CD1c-positive myeloid dendritic cell (primary cell): ENCODE data around the gene LY6G6D.

Experiments used
- DNase-seq: peaks from one replicate; pipeline ENCODE4 v3.0.0-alpha.2; 2016; ENCODE audit errors: extremely low spot score

The LY6G6D gene

DNA sequence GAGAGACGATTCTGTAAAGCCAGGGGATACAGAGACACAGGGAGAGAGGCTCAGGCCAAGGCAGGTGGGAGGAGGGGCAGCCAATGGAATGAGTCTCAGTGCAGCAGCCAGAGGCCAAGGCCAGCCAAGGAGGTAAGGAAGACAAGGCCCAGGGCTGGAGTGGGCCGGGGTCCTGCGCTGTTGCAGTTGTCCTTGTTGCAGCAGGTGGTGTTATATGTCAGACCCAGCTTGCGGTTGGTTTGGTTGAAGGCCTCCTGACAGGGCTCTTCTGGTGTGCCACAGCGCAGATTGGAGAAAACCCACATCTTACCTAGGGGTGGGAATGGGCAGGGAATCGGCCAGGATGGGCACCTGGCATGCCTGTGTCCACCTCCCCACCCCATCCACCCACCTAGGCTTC, 3.9 kb downstream of the LY6G6D start:
- no peak for DNase-seq

DNA sequence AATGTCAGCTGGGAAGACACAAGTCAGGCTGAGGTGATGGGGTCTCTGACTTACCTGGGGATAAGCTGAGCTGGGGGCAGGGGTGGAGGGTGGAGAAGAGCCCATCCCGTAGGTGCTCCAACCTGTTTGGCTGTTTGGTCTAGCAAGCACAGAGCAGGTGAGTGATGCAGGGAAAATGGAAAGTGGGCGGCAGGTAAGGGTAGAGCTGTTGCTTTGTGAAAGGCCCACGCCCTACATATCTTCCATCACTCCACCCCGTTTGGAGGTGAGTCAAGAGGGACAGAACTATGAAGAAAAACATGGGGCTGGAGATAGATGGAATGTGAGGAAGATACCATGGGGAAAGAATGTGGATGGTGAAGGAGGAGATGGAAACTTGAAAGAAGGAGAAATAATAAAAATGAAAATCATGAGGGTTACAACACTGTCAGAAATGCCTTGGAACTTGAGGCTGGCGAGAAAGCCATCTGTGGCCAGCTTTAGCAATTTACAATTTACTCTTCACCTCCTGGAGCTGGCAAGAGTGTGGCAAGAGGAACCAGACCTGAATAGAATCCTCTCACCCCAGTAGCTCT, 5.1 kb downstream of the LY6G6D start:
- DNase-seq = no peak

DNA sequence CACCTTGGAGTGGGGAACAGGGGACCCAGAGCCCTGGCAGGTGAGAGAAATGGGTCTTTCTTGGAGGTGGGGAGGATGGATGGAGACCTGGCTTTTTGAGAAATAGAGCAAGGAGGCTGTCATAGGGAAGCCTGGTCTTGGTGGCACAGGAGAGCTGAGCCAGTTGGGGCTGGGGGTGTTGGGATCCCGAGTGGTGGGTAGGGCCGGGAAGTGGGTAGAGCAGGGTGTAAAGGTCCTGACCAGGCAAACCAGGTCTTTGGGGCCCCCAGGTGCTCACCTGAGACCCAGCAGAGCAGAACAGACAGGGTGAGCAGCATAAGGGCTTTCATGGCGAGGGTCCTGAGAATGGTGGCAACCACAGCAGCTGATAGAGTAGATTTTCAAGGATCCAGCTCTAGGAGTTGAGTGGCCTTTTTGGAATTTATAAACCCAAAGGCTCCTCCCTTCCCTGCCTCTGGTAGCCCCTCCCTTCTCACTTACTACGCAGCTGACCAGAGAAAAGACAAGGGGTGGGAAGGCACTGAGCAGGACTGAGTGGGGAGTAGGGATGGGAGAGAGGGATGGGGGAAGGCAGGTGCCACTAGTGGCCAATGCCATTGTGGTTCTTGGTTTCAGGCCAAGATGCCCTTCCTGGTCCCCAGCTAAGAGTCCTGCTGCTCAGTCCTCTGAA, 6.3 kb downstream of the LY6G6D start, which contains the start of gene LY6G6C:
Gene LY6G6C (minus strand): TSS at position 396 of the 670 bp plus-strand sequence. CDS start 67 bp downstream, at position 329.
- no peak for DNase-seq

DNA sequence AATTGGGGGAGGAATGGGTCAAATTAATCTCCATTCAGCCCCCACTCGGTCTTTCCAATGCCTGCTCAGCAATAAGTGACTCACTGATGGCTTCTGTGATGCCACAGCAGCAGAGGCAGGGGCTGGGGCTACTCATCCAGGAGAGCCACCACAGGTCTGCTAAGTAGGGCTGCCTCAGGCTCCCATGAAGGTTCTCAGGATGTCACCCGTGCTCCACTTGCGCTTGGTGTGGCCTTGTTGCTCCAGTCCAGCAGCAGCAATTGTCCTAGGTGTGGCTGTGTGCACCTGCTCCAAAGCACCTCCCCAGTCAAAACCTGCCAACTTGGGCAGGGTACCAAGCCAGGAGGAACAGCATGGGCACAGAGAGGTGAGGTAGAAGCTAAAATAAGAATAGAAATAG, 7.0 kb downstream of the LY6G6D start:
- DNase-seq = no peak

DNA sequence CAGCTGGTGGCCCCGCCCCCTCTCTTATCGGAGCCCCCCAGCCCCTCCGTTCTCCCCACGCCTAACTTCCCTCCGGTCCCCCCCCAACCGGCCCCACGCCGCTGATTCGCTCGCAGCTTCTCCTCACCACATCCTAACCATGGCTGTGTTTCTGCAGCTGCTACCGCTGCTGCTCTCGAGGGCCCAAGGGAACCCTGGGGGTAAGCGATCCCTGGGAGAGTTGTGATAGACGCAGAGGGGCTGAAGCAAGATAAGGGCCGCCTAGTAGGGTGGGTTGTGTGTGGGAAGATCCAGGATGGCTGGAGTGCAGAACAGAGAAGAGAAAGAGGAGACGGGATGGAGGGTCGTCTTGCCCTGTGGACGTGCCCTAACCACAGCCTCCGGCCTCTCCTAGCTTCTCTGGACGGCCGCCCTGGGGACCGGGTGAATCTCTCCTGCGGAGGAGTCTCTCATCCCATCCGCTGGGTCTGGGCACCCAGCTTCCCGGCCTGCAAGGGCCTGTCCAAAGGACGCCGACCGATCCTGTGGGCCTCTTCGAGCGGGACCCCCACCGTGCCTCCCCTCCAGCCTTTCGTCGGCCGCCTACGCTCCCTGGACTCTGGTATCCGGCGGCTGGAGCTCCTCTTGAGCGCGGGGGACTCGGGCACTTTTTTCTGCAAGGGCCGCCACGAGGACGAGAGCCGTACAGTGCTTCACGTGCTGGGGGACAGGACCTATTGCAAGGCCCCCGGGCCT, 8.3 kb downstream of the LY6G6D start, which contains the start of gene MPIG6B:
Gene MPIG6B (plus strand): TSS at position 129 of the 735 bp plus-strand sequence. CDS start 11 bp downstream, at position 140.
- DNase-seq = no peak

DNA sequence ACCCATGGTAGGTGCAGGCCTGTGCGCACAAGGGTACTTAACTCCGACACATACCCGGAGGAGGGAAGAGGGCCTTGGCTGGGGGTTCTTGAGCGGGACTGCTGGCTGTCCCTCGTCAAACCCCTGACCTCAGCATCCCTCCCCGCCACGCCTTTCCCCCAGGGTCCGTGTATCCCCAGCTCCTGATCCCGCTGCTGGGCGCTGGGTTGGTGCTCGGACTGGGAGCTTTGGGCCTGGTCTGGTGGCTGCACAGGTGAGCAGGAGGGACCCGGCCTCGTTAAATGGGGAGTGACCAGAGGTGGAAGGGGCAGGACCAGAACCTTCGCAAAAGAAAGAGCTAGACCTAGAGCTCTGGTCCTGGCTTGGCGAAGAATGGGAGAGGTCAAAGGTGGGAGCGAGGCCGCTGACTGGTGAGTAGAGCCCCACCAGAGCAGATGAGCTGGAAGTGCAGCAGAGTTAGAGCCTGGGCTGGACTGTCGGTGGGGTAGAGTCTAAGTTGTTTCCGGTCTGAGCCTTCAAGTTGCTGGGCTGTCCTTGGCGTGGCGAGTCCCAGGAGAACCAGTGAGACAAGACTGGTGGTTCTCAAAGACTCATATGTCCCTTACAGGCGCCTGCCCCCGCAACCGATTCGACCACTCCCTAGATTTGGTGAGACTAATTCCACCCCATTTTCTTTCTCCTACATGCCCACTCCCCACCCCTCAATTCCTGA, 9.0 kb downstream of the LY6G6D start:
- DNase-seq = no peak

DNA sequence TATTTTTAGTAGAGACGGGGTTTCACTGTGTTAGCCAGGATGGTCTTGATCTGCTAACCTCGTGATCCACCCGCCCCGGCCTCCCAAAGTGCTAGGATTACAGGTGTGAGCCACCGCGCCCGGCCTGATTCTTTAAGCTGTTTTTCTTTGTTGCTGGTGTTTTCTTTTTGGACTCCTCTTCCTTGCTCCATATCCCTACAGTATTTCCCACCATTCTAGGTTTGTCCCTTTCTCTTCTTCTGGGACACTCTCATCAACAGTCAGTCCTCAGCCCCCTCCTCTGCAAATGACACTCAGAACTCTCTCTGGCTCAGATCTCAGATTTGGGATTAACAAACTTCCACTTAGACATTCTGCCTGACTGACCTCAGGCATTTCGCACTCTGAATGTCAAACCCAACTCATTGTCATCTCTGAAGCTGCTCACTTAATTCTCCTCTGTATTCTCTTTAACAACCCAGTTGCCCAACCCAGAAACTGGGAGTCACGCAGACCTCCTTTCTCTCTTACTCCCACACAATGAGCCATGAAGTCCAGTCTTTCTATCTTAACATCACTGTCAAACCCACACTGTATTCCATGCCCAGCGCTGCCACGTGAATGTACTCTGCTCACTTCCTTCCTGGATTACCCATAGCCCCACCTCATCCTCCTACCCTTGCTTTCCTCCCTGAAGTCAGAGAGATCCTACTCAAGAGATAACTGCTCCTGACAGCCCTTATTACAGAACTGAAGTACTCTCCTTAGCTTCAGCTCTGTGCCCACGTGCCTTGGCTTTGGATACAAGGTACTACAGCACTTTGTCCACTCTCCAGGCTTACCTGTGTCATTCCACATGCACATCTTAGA, 10.6 kb downstream of the LY6G6D start:
- peak; percentile 93 for DNase-seq

DNA sequence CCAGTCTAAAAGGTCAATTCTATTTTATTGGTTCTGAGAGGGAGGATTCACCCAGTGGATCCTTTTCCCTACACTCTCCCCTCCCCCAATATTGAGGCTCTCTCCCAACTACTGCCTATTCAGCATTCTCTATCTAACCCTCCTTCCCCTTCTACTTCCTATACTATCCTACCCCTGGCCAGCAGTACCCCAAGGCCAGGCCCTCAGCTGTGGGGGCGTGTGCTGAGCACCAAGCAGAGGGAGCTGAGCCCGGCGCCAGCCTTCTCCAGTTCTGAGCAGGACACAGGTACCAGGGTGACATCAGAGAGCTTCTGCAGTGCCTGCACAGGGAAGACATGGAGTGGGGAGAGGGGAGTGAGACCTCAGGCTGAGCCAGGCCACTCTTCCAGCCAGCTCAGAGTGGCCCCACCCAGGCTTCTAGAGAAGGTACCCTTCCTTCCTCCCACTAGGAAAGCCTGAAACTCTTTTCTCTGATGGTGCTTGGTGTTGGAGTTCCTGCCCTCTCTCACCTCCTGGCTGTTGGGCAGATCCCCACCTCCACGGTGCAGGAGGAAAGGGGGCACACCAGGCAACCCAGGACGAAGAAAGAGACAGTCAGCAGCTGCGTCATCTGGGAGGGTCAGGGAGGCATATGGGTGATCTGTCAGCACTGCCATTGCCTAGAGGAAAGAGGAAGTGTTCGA, 12.0 kb downstream of the LY6G6D start:
- DNase-seq = peak; percentile 89

DNA sequence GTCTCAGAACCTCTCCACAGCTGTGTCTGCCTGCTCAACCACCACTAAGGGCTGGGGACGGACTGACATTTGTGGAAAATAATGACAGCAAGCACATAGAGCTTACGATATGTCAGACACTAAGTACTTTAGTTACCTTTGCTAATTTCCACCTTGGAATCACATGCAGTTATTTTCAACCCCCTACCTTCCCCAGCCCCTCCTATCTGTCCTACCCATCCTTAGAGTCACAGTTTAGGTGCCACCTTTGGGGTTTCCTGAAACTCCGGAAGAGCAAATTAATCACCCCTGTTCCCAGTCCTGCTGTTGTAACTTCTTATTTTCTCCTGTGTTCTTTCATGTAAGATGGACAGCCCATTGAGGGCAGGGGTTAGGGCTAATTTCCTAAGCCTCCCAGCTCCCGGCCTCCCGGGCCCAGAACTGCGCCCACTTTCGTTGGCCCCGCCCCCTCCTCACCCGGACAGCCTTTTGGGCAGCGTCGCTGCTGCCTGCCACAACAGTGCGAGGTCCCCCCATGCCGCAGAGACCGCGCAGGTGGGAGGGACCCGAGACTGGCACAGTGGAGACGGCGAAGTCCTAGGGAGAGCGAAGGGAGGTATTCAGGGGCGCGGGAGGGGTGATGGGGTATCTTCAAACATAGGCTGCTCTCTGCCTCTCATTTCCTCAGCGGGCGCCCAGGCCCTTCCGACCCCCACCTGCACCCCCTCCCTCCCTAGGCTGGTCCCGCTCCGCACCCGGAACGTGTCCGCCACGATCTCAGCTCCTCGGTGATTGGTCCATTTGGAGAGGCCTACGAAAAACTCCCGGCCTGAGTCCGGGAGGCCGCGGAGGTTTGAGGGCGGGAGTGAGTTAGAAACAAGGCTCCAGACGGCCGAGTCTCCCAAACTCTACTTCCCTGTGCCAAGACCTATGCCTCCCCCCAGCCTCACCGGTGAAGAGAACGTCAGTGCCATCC, 12.8 kb downstream of the LY6G6D start:
- DNase-seq = no peak

DNA sequence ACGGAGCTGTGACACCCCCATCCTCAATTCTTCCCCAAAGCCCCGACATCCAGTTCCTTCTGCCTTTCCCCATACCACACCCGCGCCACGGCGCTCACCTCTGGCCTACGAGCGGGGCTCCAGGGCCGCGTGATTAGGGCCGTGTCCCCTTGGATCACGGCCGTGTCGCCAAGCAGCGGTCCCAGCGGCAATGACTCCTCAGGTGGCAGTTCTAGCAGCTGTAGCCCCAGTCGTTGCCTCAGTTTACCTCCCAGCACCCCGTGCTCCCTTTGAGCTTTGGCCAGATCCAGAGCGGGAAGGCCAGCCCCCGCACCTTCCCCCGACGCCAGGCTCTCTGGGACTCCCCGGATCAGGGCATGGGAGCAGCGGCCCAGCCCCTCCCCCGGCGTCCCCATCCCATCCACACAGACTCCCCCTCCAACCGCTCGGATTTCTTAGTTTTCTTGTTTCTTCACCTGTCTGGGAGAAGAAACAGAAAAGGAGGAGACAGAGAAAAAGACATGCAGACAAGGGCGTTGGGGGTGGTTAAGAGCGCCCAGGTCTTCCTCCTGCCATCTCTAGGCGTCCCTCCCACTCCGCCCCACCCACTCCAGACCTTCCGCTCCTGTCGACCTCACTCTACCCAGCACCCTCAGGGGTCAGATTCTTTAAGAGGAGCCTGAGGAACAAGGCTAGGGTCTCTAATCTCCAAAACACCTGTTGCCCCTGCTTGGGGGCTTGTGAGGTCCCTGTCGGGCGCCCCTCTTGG, 13.8 kb downstream of the LY6G6D start, which contains the start of gene DDAH2:
Gene DDAH2 (minus strand): TSS at position 533 of the 748 bp plus-strand sequence. CDS start 138 bp downstream, at position 395.
- DNase-seq = no peak

DNA sequence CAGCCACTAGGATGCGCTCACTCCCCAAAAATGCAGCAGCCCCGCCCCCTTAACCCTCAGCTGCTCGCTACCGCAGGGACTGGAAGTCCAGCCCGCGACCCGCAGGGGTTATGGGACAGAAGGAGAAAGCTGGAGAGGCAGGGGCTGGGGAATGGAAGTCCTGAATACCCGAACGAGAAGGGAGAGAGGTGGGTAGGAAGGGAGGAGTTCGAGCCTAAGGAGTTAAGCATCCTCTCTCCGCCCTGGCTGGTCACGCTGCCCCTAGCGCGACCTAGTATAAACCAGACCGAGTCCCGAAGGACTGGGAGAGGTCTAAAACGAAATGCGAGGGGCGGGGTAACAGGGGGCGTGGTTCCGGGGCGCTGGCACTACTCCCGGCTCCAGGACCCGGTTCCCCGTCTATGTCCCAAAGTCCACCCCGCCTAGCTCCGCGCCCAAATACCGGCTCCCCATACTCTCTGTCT, 14.4 kb downstream of the LY6G6D start:
- peak; percentile 89 for DNase-seq

DNA sequence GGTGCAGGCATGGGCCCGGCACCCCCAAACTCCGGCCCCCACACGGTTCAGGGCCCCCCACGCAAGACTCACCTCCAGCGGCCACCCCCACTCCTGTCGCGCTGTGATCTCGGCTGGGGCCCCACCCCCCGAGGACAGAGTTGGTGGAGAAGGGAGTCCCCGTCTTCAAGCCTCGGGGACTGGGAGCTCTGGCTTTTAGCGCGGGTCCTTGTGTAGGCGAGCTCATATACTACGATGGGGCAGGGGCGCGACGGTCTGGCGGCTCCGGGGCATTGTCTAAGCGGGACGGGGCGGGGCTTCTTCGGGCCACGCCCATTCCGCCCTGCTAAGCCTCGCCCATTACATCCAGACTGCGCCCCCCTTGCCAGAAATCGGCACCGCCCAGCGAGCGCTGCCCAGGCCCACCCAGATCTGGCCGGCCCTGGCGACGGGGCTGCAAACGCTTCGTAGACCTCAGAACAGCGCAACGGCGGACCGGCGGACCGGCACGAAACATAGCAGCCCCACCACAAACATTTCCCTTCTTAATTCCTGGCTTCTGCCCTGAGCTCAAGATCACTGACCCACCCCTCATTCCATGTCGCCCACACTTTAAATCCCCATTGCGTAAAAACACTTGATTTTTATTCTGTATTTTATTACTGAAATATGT, 15.0 kb downstream of the LY6G6D start:
- peak; percentile 75 for DNase-seq

DNA sequence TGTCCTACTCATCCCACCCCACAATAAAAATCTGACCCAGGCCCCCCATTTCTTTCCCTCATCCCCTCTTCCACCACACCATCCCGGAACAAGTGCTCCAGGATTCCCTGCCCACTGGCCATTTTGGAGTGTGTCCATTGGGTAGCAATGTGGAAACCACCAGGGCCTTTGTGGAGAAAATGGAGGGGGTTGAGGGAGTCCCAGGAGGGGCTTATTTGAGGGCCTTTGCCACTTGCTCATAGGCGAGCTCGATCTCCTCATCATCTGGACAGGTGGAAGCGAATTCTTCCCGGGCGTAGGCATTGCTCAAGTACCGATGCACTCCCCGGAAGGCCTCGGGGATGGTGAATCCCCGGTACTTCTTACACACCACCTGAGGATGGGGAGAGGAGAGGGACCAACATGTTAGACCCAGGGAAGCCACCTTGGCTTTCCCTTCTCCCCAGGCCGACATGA, 15.5 kb downstream of the LY6G6D start:
- no peak for DNase-seq

DNA sequence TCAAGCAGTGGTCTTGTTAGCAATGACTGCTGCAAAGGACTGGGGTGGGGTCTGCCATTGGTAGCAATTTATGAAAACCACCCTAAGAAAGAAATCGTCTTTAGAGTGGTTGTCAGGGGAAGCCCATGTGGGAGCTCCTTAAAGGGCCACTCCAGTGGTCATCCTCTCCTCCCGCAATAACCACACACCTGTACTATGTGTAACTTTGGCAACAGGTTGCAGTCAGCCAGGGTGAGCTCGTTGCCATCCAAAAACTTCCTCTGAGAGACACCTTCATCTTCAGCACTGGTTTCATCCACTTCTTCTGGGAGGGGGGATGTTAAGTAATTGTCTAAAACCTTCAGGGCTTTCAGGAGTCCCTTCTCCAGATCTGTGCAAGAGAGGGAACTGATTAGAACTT, 16.9 kb downstream of the LY6G6D start:
- no peak for DNase-seq

DNA sequence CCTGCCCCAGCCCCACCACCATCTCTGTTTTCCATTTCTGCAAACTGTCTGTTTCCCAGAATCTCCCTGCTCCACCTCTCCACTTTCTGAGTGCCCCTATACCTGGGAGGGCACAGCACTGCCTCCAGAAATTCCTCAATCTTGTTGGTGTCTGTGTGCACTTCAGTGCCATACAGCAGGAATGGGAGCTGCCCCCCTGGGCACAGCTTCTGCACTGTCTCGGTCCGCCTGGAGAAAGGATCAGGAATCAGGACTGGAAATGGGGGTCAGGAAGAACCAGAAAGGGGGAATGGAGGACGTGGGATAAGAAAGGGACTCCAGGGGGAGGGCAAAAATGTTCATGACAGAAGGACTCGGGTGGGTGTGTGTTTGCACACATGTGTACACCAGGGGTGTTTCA, 18.6 kb downstream of the LY6G6D start:
- no peak for DNase-seq

DNA sequence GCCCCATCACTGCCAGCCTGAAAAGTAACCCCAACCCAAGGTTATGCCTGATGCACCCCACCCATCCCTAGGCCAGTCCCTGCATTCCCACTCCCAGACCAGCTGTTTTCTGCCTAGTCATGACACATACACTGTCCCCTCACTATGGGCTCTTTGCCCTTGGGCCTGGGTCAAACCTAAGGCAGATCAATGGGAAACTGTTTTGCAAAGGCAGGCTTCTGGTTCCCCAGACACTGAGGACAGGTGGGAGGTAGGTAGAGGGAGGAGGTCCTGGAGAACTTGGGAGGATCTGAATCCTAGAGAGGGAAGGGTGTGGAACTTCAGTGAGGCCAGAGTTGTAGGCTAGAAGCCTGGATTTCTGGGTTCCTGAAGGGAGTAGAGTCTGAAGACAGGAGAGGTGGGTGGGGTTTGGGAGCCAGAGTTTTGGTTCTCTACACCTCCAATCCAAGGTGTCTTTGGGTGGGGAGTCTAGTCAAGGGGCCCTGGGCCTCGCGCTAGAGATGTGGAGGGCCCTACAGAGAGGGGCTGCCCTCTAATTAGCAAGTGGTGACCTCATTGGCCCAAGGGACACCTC, 19.2 kb downstream of the LY6G6D start:
- DNase-seq = no peak

DNA sequence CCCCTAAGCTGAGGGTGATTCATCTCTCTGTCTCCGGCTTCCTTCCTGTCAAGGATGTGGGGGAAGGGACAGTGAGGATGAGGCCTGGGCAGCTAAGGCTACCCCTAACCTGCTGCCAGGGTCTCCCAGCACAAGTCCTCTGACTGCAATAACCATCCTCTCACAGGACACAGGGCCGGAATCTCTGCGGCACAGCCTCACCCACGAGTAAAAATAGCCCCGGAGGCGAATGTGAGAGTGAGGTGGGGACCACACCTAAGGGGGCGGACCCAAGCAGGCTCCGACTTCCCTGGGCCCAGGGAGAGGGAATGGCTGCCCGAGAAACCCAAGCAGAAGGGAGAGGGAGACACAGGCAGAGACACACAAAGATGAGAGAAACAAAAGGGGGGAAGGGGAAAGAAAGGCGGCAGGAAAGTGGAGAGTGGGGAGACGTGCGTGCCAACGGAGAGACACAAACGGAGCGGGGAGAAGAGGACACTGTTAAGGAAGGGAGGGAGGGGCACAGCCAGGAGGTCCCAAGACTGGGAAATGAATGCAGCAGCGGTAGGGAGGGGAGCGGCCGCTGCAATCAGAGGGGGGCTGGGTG, 19.8 kb downstream of the LY6G6D start:
- DNase-seq = peak; percentile 66
